CD14-positive monocyte (primary cell): ENCODE data around the gene SAMD14. TPM values are rescaled to one million over a fixed set of nuclear protein-coding genes. Genes with fewer than 3 reads are reported as not detected.

Experiments
- DNase-seq, 3 donors: peaks; one replicate each; pipeline ENCODE4 v3.0.0-alpha.2; 2011 to 2022
- H2AFZ ChIP-seq: 2 replicates; pipeline ENCODE4 v1.6.0; 2012; ENCODE audit warnings: mild to moderate bottlenecking, low read depth, low read length, inconsistent platforms; ENCODE audit not compliant: insufficient read depth, poor library complexity, severe bottlenecking
- H3K27ac ChIP-seq, 2 donors: 1 replicate in 1 of 2; 2 replicates in 1 of 2; pipeline ENCODE4 v1.5.1; 2012 to 2013; ENCODE audit warnings: low read length in 2 of 2, control low read depth in 1 of 2, inconsistent platforms in 1 of 2, low read depth in 1 of 2, mild to moderate bottlenecking in 1 of 2
- H3K27me3 ChIP-seq, 2 donors: one replicate each; pipeline versions ENCODE4 v1.6.0 to v1.6.1; 2011 to 2013; ENCODE audit warnings: low read length in 2 of 2; ENCODE audit not compliant: control insufficient read depth in 2 of 2, insufficient read depth in 2 of 2
- H3K36me3 ChIP-seq, 2 donors: replicated peaks in 1 of 2; 1 replicate in 1 of 2; 2 replicates in 1 of 2; pipeline versions ENCODE4 v1.5.1 to v1.6.1; 2012 to 2013; ENCODE audit warnings: low read length in 2 of 2, control low read depth in 1 of 2, inconsistent platforms in 1 of 2, mild to moderate bottlenecking in 1 of 2; ENCODE audit not compliant: insufficient read depth in 2 of 2, control insufficient read depth in 1 of 2
- H3K4me1 ChIP-seq, 2 donors: 1 replicate in 1 of 2; 2 replicates in 1 of 2; pipeline versions ENCODE4 v1.5.1 to v1.6.1; 2012 to 2013; ENCODE audit warnings: low read length in 2 of 2, control low read depth in 1 of 2, inconsistent platforms in 1 of 2, mild to moderate bottlenecking in 1 of 2, moderate library complexity in 1 of 2; ENCODE audit not compliant: insufficient read depth in 2 of 2, control insufficient read depth in 1 of 2
- H3K4me2 ChIP-seq: replicated peaks from 2 replicates; pipeline ENCODE3; 2012; ENCODE audit warnings: low read length, moderate library complexity, mild to moderate bottlenecking; ENCODE audit not compliant: poor library complexity, severe bottlenecking; ENCODE audit errors: extremely low read depth
- H3K4me3 ChIP-seq, 3 experiments: fragments of 200-600 bp in 1 of 3; sonication (generic) in 1 of 3; replicated peaks in 1 of 3; 1 replicate in 2 of 3; 2 replicates in 1 of 3; pipeline ENCODE4 v1.5.1; 2011 to 2013; ENCODE audit warnings: low read length in 3 of 3, mild to moderate bottlenecking in 3 of 3, control low read depth in 2 of 3, low read depth in 2 of 3, inconsistent platforms in 1 of 3, moderate library complexity in 1 of 3
- H3K79me2 ChIP-seq: 2 replicates; pipeline ENCODE4 v1.6.0; 2012; ENCODE audit warnings: mild to moderate bottlenecking, control low read depth, inconsistent platforms, low read length, moderate library complexity; ENCODE audit not compliant: insufficient read depth
- H3K9ac ChIP-seq: 2 replicates; pipeline ENCODE4 v1.6.0; 2017; ENCODE audit warnings: low read length, mild to moderate bottlenecking; ENCODE audit not compliant: insufficient read depth, poor library complexity, severe bottlenecking
- H3K9me3 ChIP-seq, 2 donors: replicated peaks in 1 of 2; 1 replicate in 1 of 2; 2 replicates in 1 of 2; pipeline versions ENCODE4 v1.5.1 to v1.6.1; 2012 to 2013; ENCODE audit warnings: low read length in 2 of 2, control low read depth in 1 of 2; ENCODE audit not compliant: control insufficient read depth in 1 of 2, insufficient read depth in 1 of 2
- H4K20me1 ChIP-seq: 2 replicates; pipeline ENCODE4 v1.6.0; 2012; ENCODE audit warnings: mild to moderate bottlenecking, low read length, control low read depth, moderate library complexity; ENCODE audit not compliant: insufficient read depth
- H3K27ac Mint-ChIP-seq, 7 donors: one replicate each; pipeline ENCODE4 v1.8.0; 2020; ENCODE audit warnings: mild to moderate bottlenecking in 7 of 7, mixed read lengths in 7 of 7, moderate library complexity in 6 of 7, inconsistent platforms in 2 of 7
- H3K27me3 Mint-ChIP-seq, 3 donors: one replicate each; pipeline ENCODE4 v1.8.0; 2021 to 2022; ENCODE audit warnings: low read depth in 3 of 3, mild to moderate bottlenecking in 3 of 3, mixed read lengths in 3 of 3, moderate library complexity in 3 of 3, inconsistent platforms in 1 of 3
- H3K36me3 Mint-ChIP-seq, 2 donors: one replicate each; pipeline ENCODE4 v1.8.0; 2020; ENCODE audit warnings: mixed read lengths in 2 of 2, inconsistent platforms in 1 of 2, mild to moderate bottlenecking in 1 of 2
- H3K4me1 Mint-ChIP-seq: one replicate; pipeline ENCODE4 v1.8.0; 2020; ENCODE audit warnings: mild to moderate bottlenecking, mixed read lengths
- H3K4me3 Mint-ChIP-seq, 2 donors: one replicate each; pipeline ENCODE4 v1.8.0; 2020; ENCODE audit warnings: mild to moderate bottlenecking in 2 of 2, mixed read lengths in 2 of 2, moderate library complexity in 1 of 2
- H3K9me3 Mint-ChIP-seq, 7 donors: one replicate each; pipeline ENCODE4 v1.8.0; 2020 to 2022; ENCODE audit warnings: mixed read lengths in 7 of 7, mild to moderate bottlenecking in 6 of 7, moderate library complexity in 6 of 7, inconsistent platforms in 2 of 7
- CTCF ChIP-seq: fragments of 200-600 bp; IDR thresholded peaks from one replicate; pipeline ENCODE4 v1.8.0; 2022; ENCODE audit warnings: antibody characterized with exemption, mild to moderate bottlenecking
- WGBS: methylation state at CpG from one replicate; pipeline ENCODE4 v1.1.5; 2013; ENCODE audit warnings: missing lambda C conversion rate; ENCODE audit not compliant: insufficient coverage; 5-methylcytosine and 5-hydroxymethylcytosine counted together
- intact Hi-C, 2 donors: fragments of 100-400 bp; cut with micrococcal nuclease; formaldehyde crosslinking; loops; one replicate each; pipeline versions ENCODE4 v1.15.0 to v1.15.1; 2023
- polyA plus RNA-seq, 3 donors: library from polyadenylated mRNA; depleted of rRNA in 1 of 3; unstranded in 2 of 3; stranded (reverse) in 1 of 3; fragments of 300-500 nt in 2 of 3; fragments of >200 nt in 1 of 3; fragmentation: Illumina TruSeq in 2 of 3; gene quantifications; 1 replicate in 2 of 3; 2 replicates in 1 of 3; pipeline ENCODE4 v1.2.3, GENCODE V29; 2012 to 2021

Gene SAMD14
- polyA plus RNA-seq, 3 donors: 0.09 TPM; not detected in 2

GRCh38 chr17:50151041-50151936 lies 21.3 kb upstream of the SAMD14 start:
- 0% methylated on average over 20 of the region's 40 CpGs for WGBS

More at GRCh38 chr17:50151041-50151936, 21.3 kb upstream of the SAMD14 start:
- Mint-ChIP-seq H3K4me1 (peaks cover 53% of the 10 kb centered on the region), H3K9me3 (peaks cover 0 to 4% (median 0%) of the 10 kb centered on the region in 7 donors), H3K27ac (peak overlapping the region; percentile 88 to 97 (median 95)), H3K36me3 (peaks cover 10 to 12% of the 10 kb centered on the region in 2 donors), H3K4me3 (peak overlapping the region; percentile 92 to 96), H3K27me3 (peaks cover 1 to 2% (median 2%) of the 10 kb centered on the region in 3 donors)
- intact Hi-C loops: no loop called here
- Histone ChIP-seq H3K27ac (peak overlapping the region; percentile 76 to 83), H3K4me3 (peak overlapping the region; percentile 83 to 100 (median 86)), H4K20me1 (peaks cover 58% of the 10 kb centered on the region), H3K4me1 (peaks cover 55 to 67% of the 10 kb centered on the region in 2 donors), H3K9me3 (no peaks in the 10 kb centered on the region), H3K36me3 (peaks cover 0 to 4% of the 10 kb centered on the region in 2 donors), H3K27me3 (no peaks in the 10 kb centered on the region), H3K79me2 (peaks cover 65% of the 10 kb centered on the region), H3K9ac (peak overlapping the region; percentile 90), H3K4me2 (peak overlapping the region; percentile 99), H2AFZ (peak overlapping the region; percentile 79)
- peak; percentile 84 to 90 (median 86) for DNase-seq
- peak; percentile 58 for TF ChIP-seq CTCF
